Neural progenitor cell (in vitro differentiated cells): ENCODE data around the gene SKOR1.

ENCODE experiments used
- CTCF ChIP-seq: fragments of 200-600 bp; sonication (generic); IDR thresholded peaks from 2 replicates; pipeline ENCODE4 v1.5.1; 2017; ENCODE audit warnings: antibody characterized with exemption, mild to moderate bottlenecking
- EZH2 ChIP-seq: fragments of 200-600 bp; sonication (generic); IDR thresholded peaks from 2 replicates; pipeline ENCODE4 v1.6.1; 2017; ENCODE audit warnings: antibody characterized with exemption, mild to moderate bottlenecking, moderate library complexity

- TF ChIP-seq CTCF (no peak), EZH2 (no peak)
Measured at GRCh38 chr15:67878712-67879206, 53.5 kb downstream of the SKOR1 start.
